HG03159 (cell line): ENCODE measurements around the gene KIAA1191.
"Not testable (repeated sequence)": the region's sequence is repeated elsewhere in the genome, so short reads cannot be mapped to it uniquely, and the experiment has no call there.

Experiments
- ATAC-seq: cut with Tn5 transposase; IDR thresholded peaks from one replicate; pipeline ENCODE4 v1.9.1; 2021; ENCODE audit warnings: mild to moderate bottlenecking, moderate library complexity; ENCODE audit not compliant: unreplicated experiment

The KIAA1191 gene

DNA sequence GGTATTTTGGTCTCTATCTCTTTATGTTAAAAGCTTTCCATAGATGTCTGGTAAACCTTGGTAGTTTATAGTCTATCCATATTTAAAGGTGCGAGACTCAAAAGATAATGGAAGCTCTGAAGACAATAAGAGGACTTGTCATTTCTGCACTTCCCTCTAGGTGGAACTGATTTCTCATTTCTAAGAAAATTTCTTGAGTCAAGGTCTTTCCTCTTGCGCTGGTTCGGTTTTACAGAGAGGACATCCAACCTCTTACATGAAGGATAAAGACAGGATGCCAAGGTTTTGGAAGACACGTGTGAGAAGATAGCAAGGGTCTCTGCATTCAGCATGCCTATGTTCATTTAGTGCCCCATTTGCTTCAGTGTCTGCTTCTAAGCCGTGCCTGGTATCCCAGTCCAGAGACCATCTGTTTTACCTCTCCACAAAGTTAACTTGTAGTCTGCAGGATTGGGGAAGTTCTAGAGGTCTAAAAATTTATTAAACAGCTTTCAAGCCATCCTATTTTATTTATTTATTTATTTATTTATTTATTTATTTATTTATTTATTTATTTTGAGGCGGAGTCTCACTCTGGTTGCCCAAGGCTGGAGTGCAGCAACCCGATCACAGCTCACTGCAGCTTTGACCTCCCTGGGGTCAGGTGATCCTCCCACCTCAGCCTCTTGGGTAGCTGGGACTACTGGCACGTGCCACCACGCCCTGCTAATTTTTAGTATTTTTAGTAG is 41.6 kb downstream of the KIAA1191 start:
- ATAC-seq, result no peak

DNA sequence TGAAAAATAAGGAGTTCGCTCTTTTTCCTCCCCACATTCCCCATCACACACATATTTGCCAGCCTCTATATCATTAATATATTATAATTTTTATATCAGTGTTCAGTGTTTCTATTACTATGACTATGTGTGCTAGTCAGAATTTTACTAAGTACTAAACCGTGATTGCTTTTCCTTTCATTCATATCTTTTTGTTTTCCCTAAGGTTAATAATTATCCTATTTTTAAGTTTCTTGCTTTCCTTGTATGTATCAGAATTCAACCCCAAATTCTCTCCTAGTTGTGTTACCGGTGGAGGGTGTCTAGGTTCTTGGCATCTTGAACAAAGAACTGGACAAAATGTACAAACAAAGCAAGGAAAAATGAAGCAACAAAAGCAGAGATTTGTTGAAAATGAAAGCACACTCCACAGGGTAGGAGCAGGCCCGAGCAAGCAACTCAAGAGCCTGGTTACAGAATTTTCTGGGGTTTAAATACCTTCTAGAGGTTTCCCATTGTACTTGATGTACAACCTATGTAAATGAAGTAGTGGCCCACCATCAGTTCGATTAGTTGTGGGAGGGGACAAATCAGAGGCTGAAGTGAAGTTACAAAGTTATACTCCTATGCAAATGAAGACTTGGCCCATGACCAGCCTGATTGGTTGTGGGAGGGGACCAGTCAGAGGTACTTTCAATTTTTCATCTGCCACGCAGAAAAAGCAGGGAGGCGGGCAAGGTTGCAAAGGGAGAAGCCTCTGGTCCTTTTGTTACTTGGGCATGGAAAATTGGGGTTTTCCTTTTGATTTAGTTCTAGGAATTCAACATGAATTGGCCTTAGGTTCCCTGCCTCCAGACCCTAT is 43.8 kb downstream of the KIAA1191 start:
- ATAC-seq, result no peak

DNA sequence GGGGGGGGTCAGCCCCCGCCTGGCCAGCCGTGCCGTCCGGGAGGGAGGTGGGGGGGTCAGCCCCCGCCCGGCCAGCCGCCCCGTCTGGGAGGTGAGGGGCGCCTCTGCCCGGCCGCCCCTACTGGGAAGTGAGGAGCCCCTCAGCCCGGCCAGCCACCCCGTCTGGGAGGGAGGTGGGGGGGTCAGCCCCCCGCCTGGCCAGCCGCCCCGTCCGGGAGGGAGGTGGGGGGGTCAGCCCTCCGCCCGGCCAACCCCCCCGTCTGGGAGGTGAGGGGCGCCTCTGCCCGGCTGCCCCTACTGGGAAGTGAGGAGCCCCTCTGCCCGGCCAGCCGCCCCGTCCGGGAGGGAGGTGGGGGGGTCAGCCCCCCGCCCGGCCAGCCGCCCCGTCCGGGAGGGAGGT is 56.2 kb downstream of the KIAA1191 start:
- not testable (repeated sequence) for ATAC-seq
